B cell (primary cell): ENCODE data around the gene ACY1. TPM values are rescaled to one million over a fixed set of nuclear protein-coding genes. Genes with fewer than 3 reads are reported as not detected.

ENCODE experiments used
- ATAC-seq: fragments of 200-7000 bp; cut with Tn5 transposase; one replicate; pipeline ENCODE4 v1.10.0; 2021; ENCODE audit warnings: low read depth, mild to moderate bottlenecking, moderate number of reproducible peaks, moderate library complexity
- CTCF ChIA-PET: fragments of 350-600 bp; sonication (Branson Sonifier 250); formaldehyde crosslinking; loops from one replicate; lab custom pipeline; 2021; ENCODE audit warnings: antibody characterized with exemption, inconsistent platforms; lab: Charles Lee
- POLR2A ChIA-PET: fragments of 350-600 bp; sonication (Branson Sonifier 250); formaldehyde crosslinking; loops from one replicate; lab custom pipeline; 2021; ENCODE audit warnings: antibody characterized with exemption; lab: Charles Lee
- DNase-seq: peaks from one replicate; pipeline ENCODE4 v3.0.0; 2013
- H2AFZ ChIP-seq: 2 replicates; pipeline ENCODE4 v1.6.1; 2012; ENCODE audit warnings: mild to moderate bottlenecking, low read depth, low read length; ENCODE audit not compliant: insufficient read depth, poor library complexity, severe bottlenecking
- H3K27ac ChIP-seq, 2 donors: 1 replicate in 1 of 2; 2 replicates in 1 of 2; pipeline ENCODE4 v1.5.1; 2012 to 2013; ENCODE audit warnings: low read length in 2 of 2, mild to moderate bottlenecking in 2 of 2, moderate library complexity in 1 of 2
- H3K27me3 ChIP-seq, 4 experiments: fragments of 200-600 bp in 1 of 4; sonication (generic) in 1 of 4; replicated peaks in 1 of 4; 1 replicate in 2 of 4; 2 replicates in 2 of 4; pipeline versions ENCODE4 v1.6.1 to v1.7.0; 2013 to 2016; ENCODE audit warnings: low read length in 3 of 4, mild to moderate bottlenecking in 2 of 4, mixed read lengths in 1 of 4, moderate library complexity in 1 of 4; ENCODE audit not compliant: insufficient read depth in 4 of 4, control insufficient read depth in 3 of 4; ENCODE audit errors: control extremely low read depth in 1 of 4
- H3K36me3 ChIP-seq, 2 experiments: replicated peaks in 1 of 2; 1 replicate in 1 of 2; 2 replicates in 1 of 2; pipeline versions ENCODE4 v1.6.1 to v1.7.1; 2013; ENCODE audit warnings: low read length in 1 of 2; ENCODE audit not compliant: insufficient read depth in 2 of 2, control insufficient read depth in 1 of 2; ENCODE audit errors: control extremely low read depth in 1 of 2, extremely low read depth in 1 of 2
- H3K4me1 ChIP-seq, 2 donors: fragments of 200-600 bp in 1 of 2; sonication (generic) in 1 of 2; 1 replicate in 1 of 2; 2 replicates in 1 of 2; pipeline versions ENCODE4 v1.5.1 to v1.6.1; 2013 to 2017; ENCODE audit warnings: low read length in 2 of 2; ENCODE audit not compliant: control insufficient read depth in 2 of 2, insufficient read depth in 2 of 2
- H3K4me2 ChIP-seq: replicated peaks from 2 replicates; pipeline ENCODE3; 2012; ENCODE audit warnings: mild to moderate bottlenecking, low read depth, low read length; ENCODE audit not compliant: poor library complexity, severe bottlenecking
- H3K4me3 ChIP-seq, 5 experiments: fragments of 200-600 bp in 1 of 5; sonication (generic) in 1 of 5; 1 replicate in 3 of 5; 2 replicates in 2 of 5; pipeline versions ENCODE4 v1.5.1 to v1.7.0; 2011 to 2016; ENCODE audit warnings: low read length in 4 of 5, mild to moderate bottlenecking in 4 of 5, low read depth in 2 of 5, control low read depth in 1 of 5, moderate library complexity in 1 of 5; ENCODE audit not compliant: insufficient read depth in 1 of 5; ENCODE audit errors: control extremely low read depth in 1 of 5, extremely low read depth in 1 of 5
- H3K79me2 ChIP-seq: fragments of 200-600 bp; sonication (generic); one replicate; pipeline ENCODE4 v1.6.0; 2016; ENCODE audit warnings: low read length; ENCODE audit not compliant: control insufficient read depth, insufficient read depth
- H3K9ac ChIP-seq: fragments of 200-600 bp; sonication (generic); 2 replicates; pipeline ENCODE4 v1.6.1; 2017; ENCODE audit warnings: mild to moderate bottlenecking, low read length, moderate library complexity
- H3K9me3 ChIP-seq, 3 donors: one replicate each; pipeline versions ENCODE4 v1.6.1 to v1.7.1; 2013; ENCODE audit warnings: low read length in 2 of 3; ENCODE audit not compliant: control insufficient read depth in 2 of 3, insufficient read depth in 1 of 3; ENCODE audit errors: control extremely low read depth in 1 of 3
- H4K20me1 ChIP-seq: 2 replicates; pipeline ENCODE4 v1.6.0; 2012; ENCODE audit warnings: mild to moderate bottlenecking, low read length; ENCODE audit not compliant: insufficient read depth, control insufficient read depth, poor library complexity, severe bottlenecking
- H3K27ac Mint-ChIP-seq: one replicate; pipeline ENCODE4 v1.8.0; 2021; ENCODE audit warnings: mixed read lengths
- H3K27me3 Mint-ChIP-seq: one replicate; pipeline ENCODE4 v1.8.0; 2021; ENCODE audit warnings: mixed read lengths
- H3K4me1 Mint-ChIP-seq: one replicate; pipeline ENCODE4 v1.8.0; 2021; ENCODE audit warnings: mixed read lengths
- H3K4me3 Mint-ChIP-seq: one replicate; pipeline ENCODE4 v1.8.0; 2021; ENCODE audit warnings: mixed read lengths
- H3K9me3 Mint-ChIP-seq: one replicate; pipeline ENCODE4 v1.8.0; 2022; ENCODE audit warnings: mixed read lengths; ENCODE audit not compliant: insufficient read depth
- EZH2 ChIP-seq: IDR thresholded peaks from 2 replicates; pipeline ENCODE4 v1.6.1; 2012; ENCODE audit warnings: borderline replicate concordance, low read depth, mild to moderate bottlenecking, moderate library complexity, low read length; ENCODE audit not compliant: insufficient read depth, poor library complexity, severe bottlenecking
- whole genome bisulfite sequencing: methylation state at CpG from one replicate; pipeline ENCODE4 v1.1.5; 2013; ENCODE audit warnings: missing lambda C conversion rate; ENCODE audit not compliant: insufficient coverage; 5-methylcytosine and 5-hydroxymethylcytosine counted together
- intact Hi-C: fragments of 100-400 bp; cut with micrococcal nuclease; formaldehyde crosslinking; loops from one replicate; pipeline ENCODE4 v1.10.0; 2022
- polyA plus RNA-seq: library from polyadenylated mRNA; depleted of rRNA; stranded (reverse); fragments of >200 nt; gene quantifications from 2 replicates; pipeline ENCODE4 v1.2.3, GENCODE V29; 2012
- total RNA-seq, 2 donors: library from RNA; stranded (reverse); fragments of 120-200 nt in 1 of 2; gene quantifications; 1 replicate in 1 of 2; 2 replicates in 1 of 2; pipeline versions ENCODE4 v1.2.3 to v1.2.4, GENCODE V29; 2013 to 2022
- TF ChIP-seq, protein P1 (sequence below): fragments of 200-600 bp; IDR thresholded peaks from one replicate; pipeline ENCODE4 v1.8.0; 2022; ENCODE audit warnings: antibody characterized with exemption, mild to moderate bottlenecking

Gene ACY1
- total and polyA plus RNA-seq, 2 donors (not counting 1 experiment from before 2014, with no cell fraction given), result 14.6 to 26.2 TPM

DNA sequence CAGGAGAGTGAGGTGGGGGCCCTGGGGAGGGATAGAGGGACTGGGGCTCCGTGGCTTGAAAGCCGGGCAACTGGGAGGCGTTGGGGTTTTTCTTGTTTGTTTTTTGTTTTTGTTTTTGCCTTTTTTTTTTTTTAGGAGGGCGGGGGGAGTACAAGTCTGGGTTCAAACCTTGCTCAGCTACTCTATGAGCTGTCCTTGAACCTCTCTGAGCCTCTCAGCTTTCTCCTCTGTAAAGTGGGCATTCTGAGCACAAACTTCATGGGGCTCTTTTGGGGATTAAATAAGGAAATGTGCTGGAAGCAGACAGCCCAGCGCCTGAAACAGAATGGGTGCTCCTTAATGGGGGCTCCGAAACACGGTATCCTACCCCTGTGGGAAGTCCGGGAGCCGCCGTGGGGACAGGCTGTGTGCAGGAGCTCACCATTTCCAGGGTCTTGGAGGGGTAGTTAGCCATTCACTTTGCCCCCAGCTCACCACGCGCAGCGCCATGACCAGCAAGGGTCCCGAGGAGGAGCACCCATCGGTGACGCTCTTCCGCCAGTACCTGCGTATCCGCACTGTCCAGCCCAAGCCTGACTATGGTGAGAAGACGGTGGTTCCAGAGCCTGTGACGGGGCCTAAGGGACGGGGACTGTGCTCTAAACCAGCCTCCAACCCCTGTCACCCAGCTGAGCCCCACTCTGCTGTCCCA is 388 bp downstream of the ACY1 start:
- Histone ChIP-seq H3K4me3 (peak overlapping the region in 4 of 5 experiments; percentile 58 to 68 (median 60)), H3K4me1 (peaks cover 10 to 19% of the 10 kb centered on the region in 2 donors), H3K79me2 (peaks cover 17% of the 10 kb centered on the region), H3K36me3 (peaks cover 0 to 5% of the 10 kb centered on the region in 2 experiments), H3K27ac (peak overlapping the region; percentile 65 to 76), H4K20me1 (no peaks in the 10 kb centered on the region), H3K27me3 (no peaks in the 10 kb centered on the region), H2AFZ (peak overlapping the region; percentile 90), H3K4me2 (peak overlapping the region; percentile 88), H3K9ac (peak overlapping the region; percentile 77), H3K9me3 (no peaks in the 10 kb centered on the region)
- H3K4me3 Mint-ChIP-seq, result peak overlapping the region; percentile 92
- POLR2A ChIA-PET, result interaction anchor here (1.8 to 4.0 kb wide), 3 partner anchors 8 to 11 kb away, joined by 8 to 25 read pairs (median 22); partner anchors contain the start of genes ABHD14A, ABHD14B and RPL29
- no peaks in the 10 kb centered on the region for H3K27me3 Mint-ChIP-seq
- H3K9me3 Mint-ChIP-seq, result no peaks in the 10 kb centered on the region
- peaks cover 17% of the 10 kb centered on the region for H3K4me1 Mint-ChIP-seq
- H3K27ac Mint-ChIP-seq, result peak overlapping the region; percentile 93
- CTCF ChIA-PET, result interaction anchor here (0.7 to 4.0 kb wide), 10 partner anchors 8 to 543 kb away, joined by 3 to 29 read pairs (median 4); partner anchors contain the start of genes ABHD14A, ABHD14B, RPL29 and RRP9
- TF ChIP-seq, protein P1, sequence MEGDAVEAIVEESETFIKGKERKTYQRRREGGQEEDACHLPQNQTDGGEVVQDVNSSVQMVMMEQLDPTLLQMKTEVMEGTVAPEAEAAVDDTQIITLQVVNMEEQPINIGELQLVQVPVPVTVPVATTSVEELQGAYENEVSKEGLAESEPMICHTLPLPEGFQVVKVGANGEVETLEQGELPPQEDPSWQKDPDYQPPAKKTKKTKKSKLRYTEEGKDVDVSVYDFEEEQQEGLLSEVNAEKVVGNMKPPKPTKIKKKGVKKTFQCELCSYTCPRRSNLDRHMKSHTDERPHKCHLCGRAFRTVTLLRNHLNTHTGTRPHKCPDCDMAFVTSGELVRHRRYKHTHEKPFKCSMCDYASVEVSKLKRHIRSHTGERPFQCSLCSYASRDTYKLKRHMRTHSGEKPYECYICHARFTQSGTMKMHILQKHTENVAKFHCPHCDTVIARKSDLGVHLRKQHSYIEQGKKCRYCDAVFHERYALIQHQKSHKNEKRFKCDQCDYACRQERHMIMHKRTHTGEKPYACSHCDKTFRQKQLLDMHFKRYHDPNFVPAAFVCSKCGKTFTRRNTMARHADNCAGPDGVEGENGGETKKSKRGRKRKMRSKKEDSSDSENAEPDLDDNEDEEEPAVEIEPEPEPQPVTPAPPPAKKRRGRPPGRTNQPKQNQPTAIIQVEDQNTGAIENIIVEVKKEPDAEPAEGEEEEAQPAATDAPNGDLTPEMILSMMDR, result no peak
- TF ChIP-seq EZH2, result no peak
- DNase-seq (no peak), ATAC-seq (no peak)
- WGBS, result 82% methylated on average over 21 of the region's 22 CpGs
- intact Hi-C loops, result loop anchor here (1.0 kb wide), 3 partner anchors 9 to 74 kb away; partner anchors contain the start of genes ABHD14B and RPL29

DNA sequence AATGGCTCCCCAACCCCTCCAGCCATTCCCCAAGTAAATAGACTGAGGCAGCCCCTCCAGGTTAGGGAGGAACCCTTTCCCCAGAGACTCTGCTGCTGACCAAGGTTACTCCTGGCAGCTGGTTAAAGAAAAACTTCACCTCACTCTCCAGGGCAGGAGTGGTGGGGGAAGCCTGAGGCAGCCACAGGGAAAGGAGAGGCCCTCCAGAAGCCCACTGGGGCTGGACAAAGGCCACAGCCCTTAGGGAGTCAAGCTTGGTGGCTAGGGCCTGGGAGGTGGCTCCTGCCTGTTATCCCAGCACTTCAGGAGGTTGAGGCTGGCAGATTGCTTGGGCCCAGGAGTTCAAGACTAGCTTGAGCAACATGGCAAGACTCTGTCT is 923 bp downstream of the ACY1 start:
- H3K9ac ChIP-seq, result no peak overlapping the region
- H3K27me3 ChIP-seq, result no peaks in the 10 kb centered on the region
- peaks cover 0 to 5% of the 10 kb centered on the region in 2 experiments for H3K36me3 ChIP-seq
- Mint-ChIP-seq H3K27ac (peak overlapping the region; percentile 93), H3K9me3 (no peaks in the 10 kb centered on the region), H3K4me1 (peaks cover 17% of the 10 kb centered on the region), H3K4me3 (peak overlapping the region; percentile 65), H3K27me3 (no peaks in the 10 kb centered on the region)
- H3K79me2 ChIP-seq, result peaks cover 14% of the 10 kb centered on the region
- H3K27ac ChIP-seq, result peak overlapping the region in 1 of 2 donors; percentile 76
- CTCF ChIA-PET, result interaction anchor here (0.7 to 4.0 kb wide), 5 partner anchors 11 to 542 kb away, joined by 3 to 29 read pairs (median 6); partner anchors contain the start of genes ABHD14B and RPL29
- H2AFZ ChIP-seq, result peak overlapping the region; percentile 90
- POLR2A ChIA-PET, result interaction anchor here (2.5 to 4.0 kb wide), 2 partner anchors 10 to 11 kb away, joined by 22 to 25 read pairs; partner anchors contain the start of genes ABHD14A, ABHD14B and RPL29
- ATAC-seq (no peak), DNase-seq (no peak)
- H3K4me2 ChIP-seq, result no peak overlapping the region
- H3K4me1 ChIP-seq, result peaks cover 10 to 19% of the 10 kb centered on the region in 2 donors
- no peaks in the 10 kb centered on the region for H4K20me1 ChIP-seq
- intact Hi-C loops, result no loop called here
- TF ChIP-seq, protein P1, result no peak
- TF ChIP-seq EZH2, result no peak
- H3K9me3 ChIP-seq, result no peaks in the 10 kb centered on the region
- H3K4me3 ChIP-seq, result no peak overlapping the region
